Measurements from ENCODE around the gene KMT2B.

KMT2B gene

GRCh38 chr19:35786299-35787160 lies 68.7 kb downstream of the KMT2B start:
- TF ChIP-seq CEBPB (IDR thresholded peaks at IDR 0.05) (no peak), FOXM1 (IDR thresholded peaks at IDR 0.05; ENCODE audit: borderline replicate concordance, low read depth) (no peak), EP300 (IDR thresholded peaks at IDR 0.05; ENCODE audit: borderline replicate concordance) (no peak), NFIC (IDR thresholded peaks at IDR 0.05) (no peak), REST (IDR thresholded peaks at IDR 0.05; ENCODE audit: low read depth) (no peak), EGR1 (IDR thresholded peaks at IDR 0.05) (no peak), USF1 (IDR thresholded peaks at IDR 0.05) (no peak), ZBTB7A (IDR thresholded peaks at IDR 0.05; ENCODE audit: low read depth) (no peak), CREB1 (IDR thresholded peaks at IDR 0.05; ENCODE audit: low read depth) (no peak), TEAD4 (IDR thresholded peaks at IDR 0.05) (no peak), TCF12 (IDR thresholded peaks at IDR 0.05; ENCODE audit: low read depth) (no peak), RAD21 (IDR thresholded peaks at IDR 0.05; ENCODE audit: low read depth) (no peak), MAX (IDR thresholded peaks at IDR 0.05) (no peak), YY1 (IDR thresholded peaks at IDR 0.05; ENCODE audit: low read depth) (no peak), TAF1 (IDR thresholded peaks at IDR 0.05; ENCODE audit: low read depth) (no peak)

- TF ChIP-seq TCF12 (IDR thresholded peaks at IDR 0.05; ENCODE audit: low read depth) (no peak), ZBTB7A (IDR thresholded peaks at IDR 0.05; ENCODE audit: low read depth) (no peak), TEAD4 (IDR thresholded peaks at IDR 0.05) (no peak), RAD21 (IDR thresholded peaks at IDR 0.05; ENCODE audit: low read depth) (no peak), TAF1 (IDR thresholded peaks at IDR 0.05; ENCODE audit: low read depth) (no peak), NFIC (IDR thresholded peaks at IDR 0.05) (no peak), CREB1 (IDR thresholded peaks at IDR 0.05; ENCODE audit: low read depth) (no peak), MAX (IDR thresholded peaks at IDR 0.05) (no peak), EP300 (IDR thresholded peaks at IDR 0.05; ENCODE audit: borderline replicate concordance) (no peak), EGR1 (IDR thresholded peaks at IDR 0.05) (no peak), USF1 (IDR thresholded peaks at IDR 0.05) (no peak), FOXM1 (IDR thresholded peaks at IDR 0.05; ENCODE audit: borderline replicate concordance, low read depth) (no peak)
Observed at GRCh38 chr19:35787227-35787799, 69.5 kb downstream of the KMT2B start.
